ENCODE results near the gene KRTAP10-5.
A peak's percentile ranks its signal among the peaks of the same experiment; 100 is the strongest.
"Not testable (repeated sequence)": the region's sequence is repeated elsewhere in the genome, so short reads cannot be mapped to it uniquely, and the experiment has no call there.

The KRTAP10-5 gene

GRCh38 chr21:44591801-44592130 is 11.4 kb upstream of the KRTAP10-5 start:
- not testable (repeated sequence) for DNase-seq (ENCODE audit: low spot score); FAIRE-seq

- DNase-seq (ENCODE audit: low spot score); FAIRE-seq: not testable (repeated sequence)
Measured at GRCh38 chr21:44590897-44591800, 10.7 kb upstream of the KRTAP10-5 start.

- FAIRE-seq (no peak), DNase-seq (ENCODE audit: low spot score) (no peak)
Measured at GRCh38 chr21:44590311-44590721, 9.9 kb upstream of the KRTAP10-5 start.

- FAIRE-seq (no peak), DNase-seq (ENCODE audit: low spot score) (no peak)
Measured at GRCh38 chr21:44589586-44590305, 9.3 kb upstream of the KRTAP10-5 start.

GRCh38 chr21:44589094-44589493 is 8.7 kb upstream of the KRTAP10-5 start:
- no peak for DNase-seq (ENCODE audit: low spot score)
- FAIRE-seq = no peak

GRCh38 chr21:44585892-44586291 is 5.5 kb upstream of the KRTAP10-5 start:
- DNase-seq (ENCODE audit: low spot score) (no peak), FAIRE-seq (no peak)

- FAIRE-seq = no peak
- no peak for DNase-seq (ENCODE audit: low spot score)
Measured at GRCh38 chr21:44583800-44584147, 3.4 kb upstream of the KRTAP10-5 start.

- DNase-seq (ENCODE audit: low spot score) (no peak), FAIRE-seq (no peak)
Measured at GRCh38 chr21:44583089-44583799, 2.8 kb upstream of the KRTAP10-5 start.

GRCh38 chr21:44582055-44582454 is 1.7 kb upstream of the KRTAP10-5 start:
- no peak for DNase-seq (ENCODE audit: low spot score)
- no peak for FAIRE-seq

GRCh38 chr21:44581158-44581557 is 754 bp upstream of the KRTAP10-5 start:
- FAIRE-seq (no peak), DNase-seq (ENCODE audit: low spot score) (no peak)

- FAIRE-seq = no peak
- no peak for DNase-seq (ENCODE audit: low spot score)
Measured at GRCh38 chr21:44579833-44580144, 615 bp downstream of the KRTAP10-5 start.

- FAIRE-seq = no peak
- no peak for DNase-seq (ENCODE audit: low spot score)
Measured at GRCh38 chr21:44579056-44579832, 1.2 kb downstream of the KRTAP10-5 start.

GRCh38 chr21:44578371-44579055 is 1.9 kb downstream of the KRTAP10-5 start:
- DNase-seq (ENCODE audit: low spot score) (no peak), FAIRE-seq (no peak)

GRCh38 chr21:44576025-44576420 is 4.4 kb downstream of the KRTAP10-5 start:
- no peak for FAIRE-seq
- no peak for DNase-seq (ENCODE audit: low spot score)

- DNase-seq (ENCODE audit: low spot score) (no peak), FAIRE-seq (no peak)
Measured at GRCh38 chr21:44575307-44576024, 4.9 kb downstream of the KRTAP10-5 start.

- FAIRE-seq = no peak
- DNase-seq (ENCODE audit: low spot score) = no peak
Measured at GRCh38 chr21:44574457-44575306, 5.7 kb downstream of the KRTAP10-5 start.

GRCh38 chr21:44573630-44574456 is 6.6 kb downstream of the KRTAP10-5 start, which contains the start of gene KRTAP10-4:
KRTAP10-4 (plus strand) TSS chr21:44573729; CDS start chr21:44573759, 30 bp downstream.
- FAIRE-seq; DNase-seq (ENCODE audit: low spot score): not testable (repeated sequence)

- DNase-seq (ENCODE audit: low spot score) (peak; percentile 42), FAIRE-seq (no peak)
Measured at GRCh38 chr21:44572959-44573583, 7.3 kb downstream of the KRTAP10-5 start.

All from RCC 7860 (cell line).